A549 (cell line): Measurements from ENCODE around the gene ISOC1. TPM values are rescaled to one million over a fixed set of nuclear protein-coding genes. Genes with fewer than 3 reads are reported as not detected.

Source experiments
- ATAC-seq, 2 experiments: fragments of 200-7000 bp in 1 of 2; fragments of >200 bp in 1 of 2; cut with Nextera tagmentation in 1 of 2; cut with Tn5 transposase in 1 of 2; 3 replicates each; pipeline versions ENCODE4 v1.8.0 to v1.9.1; 2018 to 2020; ENCODE audit warnings: mild to moderate bottlenecking in 1 of 2, moderate library complexity in 1 of 2
- CTCF ChIA-PET: fragments of 300-600 bp; sonication (Branson Sonifier 250); formaldehyde crosslinking; extraction: SDS; loops from one replicate; lab custom pipeline; 2021; ENCODE audit warnings: antibody characterized with exemption, inconsistent platforms; lab: Yijun Ruan, JAX
- POLR2A ChIA-PET: fragments of 350-600 bp; formaldehyde crosslinking; extraction: SDS; loops from one replicate; lab custom pipeline; 2021; ENCODE audit warnings: antibody characterized with exemption, inconsistent platforms; lab: Yijun Ruan, JAX
- DNase-seq, 2 experiments: peaks; one replicate each; pipeline versions ENCODE4 v3.0.0 to v3.0.0-alpha.2; 2011 to 2016; ENCODE audit warnings: low read depth in 1 of 2, low spot score in 1 of 2
- FAIRE-seq: peaks from 2 replicates; lab custom pipeline; 2011; peaks lifted over from hg19 to GRCh38; lab: Jason Lieb, UNC
- H3K27ac ChIP-seq, 2 experiments: fragments of >200 bp; sonication (Bioruptor Twin); formaldehyde crosslinking; 3 replicates each; pipeline ENCODE4 v1.5.1; 2016 to 2017
- H3K4me1 ChIP-seq: fragments of >200 bp; sonication (Bioruptor Twin); formaldehyde crosslinking; 3 replicates; pipeline ENCODE4 v1.6.1; 2016
- H3K4me2 ChIP-seq: fragments of >200 bp; sonication (Bioruptor Twin); formaldehyde crosslinking; 3 replicates; pipeline ENCODE4 v1.6.1; 2016
- H3K4me3 ChIP-seq: fragments of >200 bp; sonication (Bioruptor Twin); formaldehyde crosslinking; 3 replicates; pipeline ENCODE4 v1.5.1; 2016
- H3K9me3 ChIP-seq: fragments of >200 bp; sonication (Bioruptor Twin); formaldehyde crosslinking; 3 replicates; pipeline ENCODE4 v1.6.1; 2016
- BHLHE40 ChIP-seq: IDR thresholded peaks from 2 replicates; pipeline ENCODE4 v1.6.1; 2012; ENCODE audit warnings: low read depth, low read length, inconsistent platforms
- CBX8 ChIP-seq: fragments of 200-600 bp; sonication (generic); IDR thresholded peaks from 2 replicates; pipeline ENCODE4 v1.6.1; 2016
- CEBPB ChIP-seq, 2 experiments: fragments of >200 bp in 1 of 2; sonication (Bioruptor Twin) in 1 of 2; formaldehyde crosslinking in 1 of 2; IDR thresholded peaks; 2 replicates each; pipeline ENCODE4 v1.6.1; 2012 to 2016
- CHD2 ChIP-seq: fragments of 150-350 bp; IDR thresholded peaks from 2 replicates; pipeline ENCODE4 v1.6.1; 2014; ENCODE audit warnings: low read length; ENCODE audit not compliant: partially characterized antibody
- EHF ChIP-seq: fragments of 250-450 bp; sonication (Bioruptor Pico); IDR thresholded peaks from 2 replicates; pipeline ENCODE4 v1.5.0; 2020; ENCODE audit warnings: mild to moderate bottlenecking
- EHMT2 ChIP-seq: fragments of 200-600 bp; sonication (generic); IDR thresholded peaks from 2 replicates; pipeline ENCODE4 v1.6.1; 2016; ENCODE audit warnings: antibody characterized with exemption, low read depth, mild to moderate bottlenecking, moderate library complexity
- ESRRA ChIP-seq: fragments of 150-350 bp; IDR thresholded peaks from 2 replicates; pipeline ENCODE4 v1.6.1; 2014; ENCODE audit warnings: mild to moderate bottlenecking, low read length, borderline replicate concordance
- FOSB ChIP-seq: fragments of 250-450 bp; sonication (Bioruptor Pico); IDR thresholded peaks from 2 replicates; pipeline ENCODE4 v1.5.0; 2020; ENCODE audit warnings: mild to moderate bottlenecking, moderate library complexity
- GATA3 ChIP-seq: IDR thresholded peaks from 2 replicates; pipeline ENCODE4 v1.6.1; 2012; ENCODE audit warnings: borderline replicate concordance
- HEYL ChIP-seq: fragments of 250-450 bp; sonication (Bioruptor Pico); IDR thresholded peaks from 2 replicates; pipeline ENCODE4 v1.8.0; 2021; ENCODE audit warnings: mild to moderate bottlenecking, moderate library complexity
- KDM5A ChIP-seq: fragments of 200-600 bp; sonication (generic); IDR thresholded peaks from 2 replicates; pipeline ENCODE4 v1.6.1; 2016; ENCODE audit warnings: antibody characterized with exemption, mild to moderate bottlenecking
- MAZ ChIP-seq: fragments of 150-350 bp; IDR thresholded peaks from 2 replicates; pipeline ENCODE4 v1.6.1; 2014; ENCODE audit warnings: antibody characterized with exemption, low read depth, low read length, borderline replicate concordance
- NPAS2 ChIP-seq: fragments of 250-450 bp; sonication (Bioruptor Pico); IDR thresholded peaks from 2 replicates; pipeline ENCODE4 v1.8.0; 2022; ENCODE audit warnings: mild to moderate bottlenecking, moderate library complexity, borderline replicate concordance
- NR3C1 ChIP-seq: fragments of >200 bp; sonication (Bioruptor Twin); formaldehyde crosslinking; IDR thresholded peaks from 3 replicates; pipeline ENCODE4 v1.6.1; 2017
- POLR2A ChIP-seq: IDR thresholded peaks from 2 replicates; pipeline ENCODE4 v1.6.1; 2012; ENCODE audit warnings: mild to moderate bottlenecking, low read length
- RAD21 ChIP-seq, 2 experiments: fragments of >200 bp in 1 of 2; sonication (Bioruptor Twin) in 1 of 2; formaldehyde crosslinking in 1 of 2; IDR thresholded peaks in 1 of 2; conservative IDR thresholded peaks in 1 of 2; 2 replicates in 1 of 2; 3 replicates in 1 of 2; pipeline ENCODE4 v1.6.1; 2012 to 2018; ENCODE audit warnings: inconsistent platforms in 1 of 2
- RFX5 ChIP-seq: fragments of 450-650 bp; IDR thresholded peaks from 2 replicates; pipeline ENCODE4 v1.7.1; 2014; ENCODE audit warnings: antibody characterized with exemption, mild to moderate bottlenecking, moderate library complexity
- SREBF2 ChIP-seq: fragments of 450-650 bp; IDR thresholded peaks from 2 replicates; pipeline ENCODE4 v1.6.1; 2014; ENCODE audit warnings: mild to moderate bottlenecking, moderate library complexity
- TFCP2L1 ChIP-seq: fragments of 250-450 bp; sonication (Bioruptor Pico); IDR thresholded peaks from 2 replicates; pipeline ENCODE4 v1.5.0; 2021; ENCODE audit warnings: mild to moderate bottlenecking
- TP53 ChIP-seq: fragments of 250-450 bp; sonication (Bioruptor Pico); IDR thresholded peaks from 2 replicates; pipeline ENCODE4 v1.5.0; 2021; ENCODE audit warnings: mild to moderate bottlenecking, moderate library complexity
- ZC3H11A ChIP-seq: fragments of 450-650 bp; IDR thresholded peaks from 2 replicates; pipeline ENCODE4 v1.6.1; 2014; ENCODE audit warnings: antibody characterized with exemption, mild to moderate bottlenecking
- ZFP36 ChIP-seq: fragments of 450-650 bp; IDR thresholded peaks from 2 replicates; pipeline ENCODE4 v1.6.1; 2014; ENCODE audit warnings: borderline replicate concordance; ENCODE audit not compliant: partially characterized antibody
- WGBS: methylation state at CpG from one replicate; pipeline ENCODE4 v1.1.6; 2017; ENCODE audit errors: missing lambda C conversion rate; 5-methylcytosine and 5-hydroxymethylcytosine counted together
- polyA plus RNA-seq, 4 experiments: library from polyadenylated mRNA; depleted of rRNA in 3 of 4; stranded (reverse); fragments of >200 nt; fragmentation: RNase III in 1 of 4; extraction: RNeasy Plus Mini Kit Qiagen cat#74134 plus additional on column Dnase treatment in 1 of 4; gene quantifications; 2 replicates in 3 of 4; 3 replicates in 1 of 4; pipeline ENCODE4 v1.2.3, GENCODE V29; 2011 to 2017
- TF ChIP-seq, protein P1 (sequence below): IDR thresholded peaks from 2 replicates; pipeline ENCODE4 v1.6.1; 2012
- TF ChIP-seq, protein P2 (sequence below): fragments of >200 bp; sonication (Bioruptor Twin); formaldehyde crosslinking; IDR thresholded peaks from 3 replicates; pipeline ENCODE4 v1.5.1; 2016
- TF ChIP-seq, protein P3 (sequence below): fragments of 250-450 bp; sonication (Bioruptor Pico); IDR thresholded peaks from 2 replicates; pipeline ENCODE4 v1.5.0; 2020; ENCODE audit warnings: low read depth, mild to moderate bottlenecking, moderate library complexity
- TF ChIP-seq, protein P4 (sequence below): IDR thresholded peaks from 2 replicates; pipeline ENCODE4 v1.6.1; 2012

ISOC1 gene
- polyA plus RNA-seq, 2 of the 4 experiments (the other 2 are of a cell fraction) = 17.3 to 31.6 TPM

DNA sequence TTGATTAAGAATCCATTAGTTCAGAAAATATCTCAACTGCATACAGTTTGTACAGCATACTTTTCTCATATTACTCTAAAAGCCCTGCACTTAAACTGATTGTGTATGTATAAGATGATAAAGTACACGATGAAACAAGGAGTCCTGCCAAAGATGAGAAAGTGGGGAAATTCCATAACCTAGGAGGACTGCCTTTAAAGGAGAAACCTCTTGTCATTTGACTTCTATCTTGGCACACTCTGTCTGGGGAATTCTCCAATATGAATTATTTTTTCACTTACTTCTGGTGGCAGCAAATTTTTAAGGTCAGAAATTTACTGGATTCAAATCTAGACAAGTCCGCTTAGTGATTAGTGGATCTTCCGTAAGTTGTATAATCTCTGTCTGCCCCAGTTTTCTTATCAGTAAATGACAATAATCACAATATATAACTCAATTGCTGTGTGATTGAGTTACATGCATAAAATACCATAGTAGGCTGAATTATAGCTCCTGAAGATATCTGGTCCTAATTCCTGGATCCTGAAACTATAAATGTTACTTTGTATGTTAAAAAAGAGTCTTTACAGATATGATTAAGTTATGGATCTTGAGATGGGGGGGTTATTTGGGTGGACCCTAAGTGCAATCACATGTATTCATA, 17.0 kb upstream of the ISOC1 start:
- DNase-seq = no peak
- CTCF ChIA-PET = no interaction called here
- POLR2A ChIA-PET = no interaction called here
- Histone ChIP-seq H3K27ac (no peak overlapping the region), H3K4me2 (no peak overlapping the region), H3K4me1 (no peaks in the 10 kb centered on the region), H3K4me3 (no peak overlapping the region), H3K9me3 (no peaks in the 10 kb centered on the region)
- FAIRE-seq = no peak
- no peak for ATAC-seq
- no peak for TF ChIP-seq BHLHE40
- TF ChIP-seq ESRRA = no peak
- no peak for TF ChIP-seq TP53 (CRISPR knock-in tag)
- no peak for TF ChIP-seq ZC3H11A
- TF ChIP-seq TFCP2L1 (CRISPR knock-in tag) = no peak
- TF ChIP-seq, protein P1, sequence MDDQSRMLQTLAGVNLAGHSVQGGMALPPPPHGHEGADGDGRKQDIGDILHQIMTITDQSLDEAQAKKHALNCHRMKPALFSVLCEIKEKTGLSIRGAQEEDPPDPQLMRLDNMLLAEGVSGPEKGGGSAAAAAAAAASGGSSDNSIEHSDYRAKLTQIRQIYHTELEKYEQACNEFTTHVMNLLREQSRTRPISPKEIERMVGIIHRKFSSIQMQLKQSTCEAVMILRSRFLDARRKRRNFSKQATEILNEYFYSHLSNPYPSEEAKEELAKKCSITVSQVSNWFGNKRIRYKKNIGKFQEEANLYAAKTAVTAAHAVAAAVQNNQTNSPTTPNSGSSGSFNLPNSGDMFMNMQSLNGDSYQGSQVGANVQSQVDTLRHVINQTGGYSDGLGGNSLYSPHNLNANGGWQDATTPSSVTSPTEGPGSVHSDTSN = no peak
- TF ChIP-seq CHD2 = no peak
- TF ChIP-seq POLR2A = no peak
- no peak for TF ChIP-seq CBX8
- TF ChIP-seq HEYL (CRISPR knock-in tag) = no peak
- TF ChIP-seq EHMT2 = no peak
- TF ChIP-seq EHF (CRISPR knock-in tag) = no peak
- no peak for TF ChIP-seq KDM5A
- no peak for TF ChIP-seq RAD21 (conservative IDR thresholded peaks at IDR 0.05 in 1 of 2, IDR thresholded peaks at IDR 0.05 in 1 of 2)
- TF ChIP-seq NR3C1 = no peak
- TF ChIP-seq SREBF2 = no peak
- TF ChIP-seq, protein P2, sequence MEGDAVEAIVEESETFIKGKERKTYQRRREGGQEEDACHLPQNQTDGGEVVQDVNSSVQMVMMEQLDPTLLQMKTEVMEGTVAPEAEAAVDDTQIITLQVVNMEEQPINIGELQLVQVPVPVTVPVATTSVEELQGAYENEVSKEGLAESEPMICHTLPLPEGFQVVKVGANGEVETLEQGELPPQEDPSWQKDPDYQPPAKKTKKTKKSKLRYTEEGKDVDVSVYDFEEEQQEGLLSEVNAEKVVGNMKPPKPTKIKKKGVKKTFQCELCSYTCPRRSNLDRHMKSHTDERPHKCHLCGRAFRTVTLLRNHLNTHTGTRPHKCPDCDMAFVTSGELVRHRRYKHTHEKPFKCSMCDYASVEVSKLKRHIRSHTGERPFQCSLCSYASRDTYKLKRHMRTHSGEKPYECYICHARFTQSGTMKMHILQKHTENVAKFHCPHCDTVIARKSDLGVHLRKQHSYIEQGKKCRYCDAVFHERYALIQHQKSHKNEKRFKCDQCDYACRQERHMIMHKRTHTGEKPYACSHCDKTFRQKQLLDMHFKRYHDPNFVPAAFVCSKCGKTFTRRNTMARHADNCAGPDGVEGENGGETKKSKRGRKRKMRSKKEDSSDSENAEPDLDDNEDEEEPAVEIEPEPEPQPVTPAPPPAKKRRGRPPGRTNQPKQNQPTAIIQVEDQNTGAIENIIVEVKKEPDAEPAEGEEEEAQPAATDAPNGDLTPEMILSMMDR = no peak
- no peak for TF ChIP-seq FOSB (CRISPR knock-in tag)
- 63% methylated on average over 3 of the region's 3 CpGs for WGBS

DNA sequence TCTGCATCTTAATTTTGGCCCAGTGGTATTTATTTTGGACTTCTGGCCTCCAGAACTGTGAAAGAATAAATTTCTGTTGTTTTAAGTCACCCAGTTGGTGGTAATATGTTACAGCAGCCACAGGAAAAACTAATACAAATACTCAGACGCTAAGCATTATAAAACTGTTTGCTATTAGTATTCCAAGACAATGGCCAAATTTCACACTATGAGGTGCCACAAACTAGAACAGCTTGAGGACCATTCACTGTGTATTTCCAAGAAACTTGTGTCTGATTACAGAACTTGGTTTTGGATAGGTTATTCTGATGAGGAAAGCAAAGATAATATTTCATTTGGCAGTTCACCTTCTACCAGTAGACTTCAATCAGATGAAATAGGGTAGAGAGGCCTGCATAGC, 16.3 kb upstream of the ISOC1 start:
- Histone ChIP-seq H3K4me3 (no peak overlapping the region), H3K27ac (no peak overlapping the region), H3K4me1 (no peaks in the 10 kb centered on the region), H3K9me3 (no peaks in the 10 kb centered on the region), H3K4me2 (no peak overlapping the region)
- no peak for FAIRE-seq
- POLR2A ChIA-PET = no interaction called here
- DNase-seq = no peak
- ATAC-seq = no peak
- WGBS = 16% methylated on average over 1 of the region's 1 CpG
- CTCF ChIA-PET = no interaction called here
- TF ChIP-seq NPAS2 (CRISPR knock-in tag) = no peak
- TF ChIP-seq EHMT2 = no peak

DNA sequence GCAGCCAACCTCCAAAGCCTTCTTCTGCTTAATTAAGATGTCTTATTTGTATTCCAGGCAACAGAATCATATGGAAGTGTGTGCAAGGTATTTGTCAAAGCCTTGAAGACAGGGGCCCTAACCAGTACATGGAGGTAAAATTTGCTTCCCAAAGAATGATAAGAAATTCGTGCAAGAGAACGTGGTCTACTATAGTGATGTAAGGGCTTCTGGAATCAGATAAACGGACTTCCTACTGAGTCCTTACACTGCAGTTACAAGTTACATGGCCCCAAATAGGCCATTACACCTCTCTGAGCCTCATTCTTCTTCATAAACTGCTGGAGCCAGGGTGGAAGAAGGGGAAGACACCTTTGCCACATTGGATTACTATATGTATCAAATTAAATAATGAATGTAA, 15.9 kb upstream of the ISOC1 start:
- H3K9me3 ChIP-seq = no peaks in the 10 kb centered on the region
- FAIRE-seq (no peak), DNase-seq (no peak), ATAC-seq (no peak)
- H3K4me3 ChIP-seq = no peak overlapping the region
- 15% methylated on average over 3 of the region's 3 CpGs for WGBS
- no peak overlapping the region for H3K27ac ChIP-seq
- TF ChIP-seq RFX5 (no peak), FOSB (CRISPR knock-in tag) (no peak), BHLHE40 (no peak), ZFP36 (no peak), GATA3 (no peak), RAD21 (conservative IDR thresholded peaks at IDR 0.05 in 1 of 2, IDR thresholded peaks at IDR 0.05 in 1 of 2) (no peak), CBX8 (no peak), CEBPB (IDR thresholded peaks at IDR 0.05) (no peak), NR3C1 (no peak), MAZ (no peak)
- TF ChIP-seq, protein P3, sequence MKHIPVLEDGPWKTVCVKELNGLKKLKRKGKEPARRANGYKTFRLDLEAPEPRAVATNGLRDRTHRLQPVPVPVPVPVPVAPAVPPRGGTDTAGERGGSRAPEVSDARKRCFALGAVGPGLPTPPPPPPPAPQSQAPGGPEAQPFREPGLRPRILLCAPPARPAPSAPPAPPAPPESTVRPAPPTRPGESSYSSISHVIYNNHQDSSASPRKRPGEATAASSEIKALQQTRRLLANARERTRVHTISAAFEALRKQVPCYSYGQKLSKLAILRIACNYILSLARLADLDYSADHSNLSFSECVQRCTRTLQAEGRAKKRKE (CRISPR knock-in tag) = no peak
- TF ChIP-seq, protein P4, sequence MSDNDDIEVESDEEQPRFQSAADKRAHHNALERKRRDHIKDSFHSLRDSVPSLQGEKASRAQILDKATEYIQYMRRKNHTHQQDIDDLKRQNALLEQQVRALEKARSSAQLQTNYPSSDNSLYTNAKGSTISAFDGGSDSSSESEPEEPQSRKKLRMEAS = no peak
- ChIA-PET CTCF (no interaction called here), POLR2A (no interaction called here)
- H3K4me1 ChIP-seq = no peaks in the 10 kb centered on the region
- H3K4me2 ChIP-seq = no peak overlapping the region
